Ureter (tissue), 1 donor: Measurements from ENCODE around the gene ZNF804A. TPM values are rescaled to one million over a fixed set of nuclear protein-coding genes. Genes with fewer than 3 reads are reported as not detected.
A peak's percentile ranks its signal among the peaks of the same experiment; 100 is the strongest.

Experiments
- DNase-seq: peaks from one replicate; pipeline ENCODE4 v3.0.0-alpha.2; 2020; ENCODE audit warnings: low spot score
- total RNA-seq: library from RNA; stranded (reverse); gene quantifications from one replicate; pipeline ENCODE4 v1.2.4, GENCODE V29; 2023
- donor health status: DM: yes; HTN: yes; CAD: no.

The ZNF804A gene
- total RNA-seq, 1 donor from 2014 or later = 1.2 TPM

- no peak for DNase-seq
Measured at GRCh38 chr2:184611361-184612085, 13.2 kb downstream of the ZNF804A start.

GRCh38 chr2:184620367-184620766, 22.0 kb downstream of the ZNF804A start:
- DNase-seq = no peak

DNA sequence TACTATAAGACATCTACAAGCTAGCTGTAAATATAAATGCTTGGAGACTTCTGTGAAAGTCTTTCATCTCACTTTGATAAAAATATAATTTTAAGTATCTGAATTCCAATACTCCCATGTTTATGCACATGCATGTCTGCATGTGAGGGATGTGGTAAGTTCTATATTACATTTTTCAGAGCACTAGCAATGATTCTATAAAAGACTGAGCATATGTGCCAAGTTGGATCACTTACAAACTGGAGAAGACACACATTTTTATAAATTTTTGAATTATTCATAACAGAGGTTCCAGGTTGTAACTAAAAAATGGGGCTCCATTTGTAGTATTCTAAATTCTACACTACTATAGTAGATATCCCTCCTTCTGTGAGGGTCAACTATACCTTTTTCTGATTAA, 26.0 kb downstream of the ZNF804A start:
- DNase-seq = no peak

GRCh38 chr2:184628051-184628450, 29.7 kb downstream of the ZNF804A start:
- no peak for DNase-seq

DNA sequence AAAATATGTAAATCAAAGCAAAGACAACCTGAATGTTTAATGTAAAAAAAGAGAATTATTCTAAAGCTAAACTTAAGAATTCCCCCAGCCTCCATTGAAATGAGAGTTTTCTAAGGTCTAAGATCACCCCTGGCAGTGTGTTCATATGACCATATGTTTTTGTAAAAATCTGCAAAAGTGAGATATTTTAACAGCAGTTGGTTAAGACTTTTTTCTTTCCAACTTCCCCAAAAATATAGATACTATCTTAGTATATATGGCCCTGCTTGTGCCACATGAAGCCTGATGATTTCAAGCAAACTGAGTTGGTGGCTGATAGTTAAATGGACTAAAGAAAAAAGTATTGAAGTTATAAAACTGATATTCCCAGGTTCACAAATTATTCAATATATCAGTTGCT, 35.4 kb downstream of the ZNF804A start:
- no peak for DNase-seq

GRCh38 chr2:184637781-184638180, 39.5 kb downstream of the ZNF804A start:
- DNase-seq = no peak

GRCh38 chr2:184644685-184645084, 46.4 kb downstream of the ZNF804A start:
- DNase-seq = no peak

DNA sequence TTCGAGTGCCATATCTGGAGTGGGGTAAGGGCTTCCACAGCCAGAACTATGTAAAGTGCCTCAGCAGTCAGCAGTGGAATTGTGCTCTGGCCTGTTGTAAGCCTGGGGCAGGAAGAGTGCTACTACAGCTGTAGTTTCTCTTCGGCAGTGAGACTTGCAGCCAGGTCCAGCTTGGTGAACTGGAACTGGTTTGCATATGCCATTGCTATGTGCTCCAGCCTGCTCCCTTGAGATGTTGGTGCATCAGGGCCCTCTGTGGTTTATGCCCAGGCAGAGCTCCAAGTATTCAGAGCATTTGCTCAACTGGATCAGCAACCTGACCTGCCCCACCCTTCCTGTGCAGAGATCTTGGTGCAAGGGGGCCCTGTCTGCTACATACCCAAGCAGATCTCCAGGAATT, 47.8 kb downstream of the ZNF804A start:
- peak; percentile 71 for DNase-seq

DNA sequence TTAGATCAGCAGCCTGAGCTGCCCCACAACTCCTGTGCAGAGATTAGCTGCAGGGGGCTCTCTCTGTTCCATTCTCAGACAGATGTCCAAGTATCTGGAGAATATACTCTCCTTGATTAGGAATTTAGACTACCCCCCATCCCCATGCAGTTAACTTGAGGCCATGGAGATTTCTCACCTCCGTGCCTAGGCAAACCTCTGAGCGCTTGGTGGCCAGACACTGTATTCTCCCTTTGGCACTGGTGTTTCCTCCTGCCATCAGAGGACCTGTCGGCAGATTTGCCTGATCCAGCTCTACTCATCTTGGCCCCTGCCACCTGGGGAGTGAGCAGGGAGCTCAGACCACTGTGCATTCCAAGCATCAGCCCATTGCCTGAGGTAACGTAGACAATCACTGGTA, 48.3 kb downstream of the ZNF804A start:
- no peak for DNase-seq

- DNase-seq = no peak
Measured at GRCh38 chr2:184654945-184655344, 56.6 kb downstream of the ZNF804A start.

GRCh38 chr2:184677171-184677570, 78.8 kb downstream of the ZNF804A start:
- no peak for DNase-seq

DNA sequence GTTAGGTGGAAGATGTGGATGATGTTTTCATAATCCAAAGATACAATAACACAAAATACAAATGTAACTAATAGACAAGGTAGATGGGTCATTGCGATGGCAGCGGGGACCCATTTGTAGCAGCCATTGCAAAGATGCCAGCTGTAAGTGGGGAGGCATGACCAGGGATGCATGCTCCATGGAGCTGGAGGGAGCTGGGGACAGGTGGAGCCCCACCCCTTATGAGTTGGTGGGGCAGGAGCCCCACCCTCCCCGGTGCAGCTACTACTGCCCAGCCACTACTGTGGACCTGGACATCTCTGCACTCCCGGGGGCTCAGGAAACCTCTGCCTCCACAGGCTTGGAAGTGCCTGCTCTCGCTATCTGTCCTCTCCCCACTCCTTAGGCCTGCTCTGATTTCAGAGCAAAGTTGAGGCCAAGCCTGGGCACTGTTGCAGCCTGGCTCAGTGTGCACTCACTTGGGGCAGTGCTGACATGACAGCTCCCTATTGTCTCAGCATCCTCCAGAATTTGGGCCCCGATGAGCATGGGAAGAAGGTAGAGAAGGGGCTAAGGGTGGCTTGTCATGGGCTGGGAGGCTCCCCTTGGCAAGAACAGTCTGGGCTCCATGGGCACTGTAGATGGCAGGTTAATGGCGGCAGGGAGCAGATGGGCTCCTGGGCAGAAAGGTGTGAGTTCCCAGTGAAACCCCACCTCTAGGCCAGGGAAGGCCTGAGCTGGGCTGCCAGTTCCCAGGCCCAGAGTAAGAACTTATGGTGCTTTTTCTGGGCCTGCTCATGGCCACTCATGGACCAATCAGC, 81.1 kb downstream of the ZNF804A start:
- DNase-seq = no peak

- no peak for DNase-seq
Measured at GRCh38 chr2:184680825-184681224, 82.5 kb downstream of the ZNF804A start.

- DNase-seq = no peak
Measured at GRCh38 chr2:184681642-184682321, 83.5 kb downstream of the ZNF804A start.

DNA sequence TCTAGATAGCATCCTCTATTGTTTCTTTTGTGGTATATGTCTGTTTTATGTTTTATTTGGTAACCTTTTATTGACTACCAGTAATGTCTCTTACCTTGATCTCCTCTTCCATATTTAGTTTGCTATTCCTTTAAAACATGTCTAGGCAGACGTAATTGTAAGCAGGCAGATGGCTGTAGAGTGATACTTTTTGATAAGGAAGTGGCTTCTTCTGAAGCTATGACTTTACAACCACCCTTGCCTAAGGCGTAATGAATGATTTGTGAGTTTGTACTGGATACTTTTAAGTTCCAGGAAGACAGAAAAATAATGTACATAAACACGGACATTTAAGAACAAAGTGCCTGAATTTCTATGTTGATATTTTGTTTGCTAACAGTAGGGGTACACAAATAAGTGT, 85.6 kb downstream of the ZNF804A start:
- no peak for DNase-seq

GRCh38 chr2:184685999-184686841, 87.9 kb downstream of the ZNF804A start:
- no peak for DNase-seq

GRCh38 chr2:184689638-184690037, 91.3 kb downstream of the ZNF804A start:
- DNase-seq = no peak

GRCh38 chr2:184692141-184692734, 93.9 kb downstream of the ZNF804A start:
- DNase-seq = no peak

DNA sequence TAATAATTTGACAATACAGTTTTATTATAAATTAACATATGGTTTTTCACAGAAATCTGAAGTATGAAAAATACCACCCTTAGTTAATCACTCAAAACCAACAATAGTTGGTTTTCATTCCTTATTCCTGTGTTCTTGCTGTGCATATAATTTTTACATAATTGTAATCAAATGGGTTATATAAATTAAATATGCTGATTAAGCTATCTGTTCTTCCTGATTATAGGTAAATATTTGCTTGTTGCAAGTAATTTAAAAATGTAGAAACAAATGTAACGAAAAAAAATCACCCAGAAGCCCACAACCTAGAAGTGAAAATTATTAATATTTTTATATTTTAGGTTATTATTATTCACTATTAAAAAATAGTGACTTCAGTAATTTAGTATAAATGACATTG, 98.3 kb downstream of the ZNF804A start:
- DNase-seq = no peak

DNA sequence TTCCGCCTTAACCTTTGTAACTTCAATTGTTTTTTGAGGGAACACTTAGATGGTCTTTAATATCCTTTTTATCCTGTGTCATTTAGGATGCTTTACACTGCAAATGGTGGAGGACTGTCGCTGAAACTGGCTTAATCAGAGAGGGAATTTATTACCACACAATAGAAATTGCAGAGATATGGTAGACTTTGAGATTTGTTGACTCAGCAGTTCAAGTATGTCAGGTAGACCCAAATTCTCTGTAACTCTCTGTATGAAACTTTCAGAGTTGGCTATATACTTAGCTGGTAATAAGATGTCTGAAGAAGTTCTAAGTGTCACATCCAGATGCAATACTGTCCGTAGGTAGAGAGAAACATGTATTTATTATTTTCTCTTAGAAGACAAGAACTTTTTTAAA, 100.1 kb downstream of the ZNF804A start:
- DNase-seq = no peak

GRCh38 chr2:184721881-184722280, 123.6 kb downstream of the ZNF804A start:
- DNase-seq = no peak
